CD4-positive, alpha-beta memory T cell (primary cell): ENCODE measurements around the gene ZNF121. TPM values are rescaled to one million over a fixed set of nuclear protein-coding genes. Genes with fewer than 3 reads are reported as not detected.

Source experiments
- polyA plus RNA-seq, 2 donors: library from polyadenylated mRNA; unstranded; fragments of 300-500 nt; fragmentation: Illumina TruSeq; gene quantifications; one replicate each; pipeline ENCODE4 v1.2.3, GENCODE V29; 2021
- total RNA-seq, 2 experiments: library from RNA; stranded (reverse); gene quantifications; one replicate each; pipeline ENCODE4 v1.2.3, GENCODE V29; 2021

The ZNF121 gene
- total and polyA plus RNA-seq, 4 experiments from 2014 or later: 2.1 to 53.0 (median 25.7) TPM

Other genes with a start within 250 kb of the ZNF121 start
- 1 to 10 TPM; 1.7 to 3.6 TPM for gene ZNF177, start 221.5 kb downstream of the ZNF121 start, total RNA-seq
- gene ZNF177, start 221.5 kb downstream of the ZNF121 start, polyA plus RNA-seq: under 1 TPM; 0.31 to 0.77 TPM
- 10 to 100 TPM; 73.4 to 76.4 TPM for gene ZNF266, start 148.9 kb downstream of the ZNF121 start, total RNA-seq
- 10 to 100 TPM; 13.4 to 17.4 TPM for gene ZNF266, start 148.9 kb downstream of the ZNF121 start, polyA plus RNA-seq
- not detected for gene ZNF560, start 85.9 kb downstream of the ZNF121 start, total RNA-seq
- gene ZNF560, start 85.9 kb downstream of the ZNF121 start, polyA plus RNA-seq: not detected
- 10 to 100 TPM; 18.0 to 18.2 TPM for gene ZNF426, start 45.9 kb downstream of the ZNF121 start, total RNA-seq
- gene ZNF426, start 45.9 kb downstream of the ZNF121 start, polyA plus RNA-seq: 10 to 100 TPM; 11.7 to 16.8 TPM
- gene ZNF561, start 36.7 kb upstream of the ZNF121 start, total RNA-seq: 10 to 100 TPM; 67.2 to 75.8 TPM
- gene ZNF561, start 36.7 kb upstream of the ZNF121 start, polyA plus RNA-seq: 10 to 100 TPM; 12.5 to 17.4 TPM
- 10 to 100 TPM; 21.2 to 23.2 TPM for gene ZNF562, start 90.6 kb upstream of the ZNF121 start, total RNA-seq
- gene ZNF562, start 90.6 kb upstream of the ZNF121 start, polyA plus RNA-seq: 1 to 10 TPM; 1.2 to 3.9 TPM
- 10 to 100 TPM; 16.9 to 19.7 TPM for gene ZNF846, start 184.2 kb upstream of the ZNF121 start, total RNA-seq
- 1 to 10 TPM; 4.0 to 5.4 TPM for gene ZNF846, start 184.2 kb upstream of the ZNF121 start, polyA plus RNA-seq
- gene FBXL12, start 234.6 kb upstream of the ZNF121 start, total RNA-seq: 10 to 100 TPM; 27.8 to 30.7 TPM
- 10 to 100 TPM; 10.8 to 12.4 TPM for gene FBXL12, start 234.6 kb upstream of the ZNF121 start, polyA plus RNA-seq
- gene UBL5, start 243.4 kb upstream of the ZNF121 start, total RNA-seq: 100 to 1,000 TPM; 241 to 247 TPM
- gene UBL5, start 243.4 kb upstream of the ZNF121 start, polyA plus RNA-seq: 100 to 1,000 TPM; 703 to 753 TPM